Caco-2 (cell line): ENCODE data around the gene NTNG1. TPM values are rescaled to one million over a fixed set of nuclear protein-coding genes. Genes with fewer than 3 reads are reported as not detected.
"Not testable (repeated sequence)": the region's sequence is repeated elsewhere in the genome, so short reads cannot be mapped to it uniquely, and the experiment has no call there.

ENCODE experiments used
- BruUV-seq: library from RNA; stranded (reverse); fragments of 400-500 nt; replicated peaks from 2 replicates; lab custom pipeline; 2021; lab: Mats Ljungman, UMichigan
- CTCF ChIA-PET: fragments of 300-600 bp; sonication (Branson Sonifier 250); formaldehyde crosslinking; loops from one replicate; lab custom pipeline; 2022; ENCODE audit warnings: antibody characterized with exemption; lab: Charles Lee
- POLR2A ChIA-PET: fragments of 300-600 bp; sonication (Branson Sonifier 250); formaldehyde crosslinking; loops from one replicate; lab custom pipeline; 2022; ENCODE audit warnings: antibody characterized with exemption; lab: Charles Lee
- DNase-seq, 2 experiments: peaks; one replicate each; pipeline versions ENCODE4 v3.0.0 to v3.0.0-alpha.2; 2020 to 2022
- H3K27me3 ChIP-seq: replicated peaks from 2 replicates; pipeline ENCODE4 v1.6.0; 2011; ENCODE audit warnings: low read length; ENCODE audit not compliant: control insufficient read depth, insufficient read depth
- H3K36me3 ChIP-seq: 2 replicates; pipeline ENCODE4 v1.5.1; 2011; ENCODE audit warnings: low read length; ENCODE audit not compliant: control insufficient read depth, insufficient read depth
- H3K4me1 ChIP-seq: fragments of 250-450 bp; sonication (Bioruptor Pico); 2 replicates; pipeline ENCODE4 v1.5.1; 2020; ENCODE audit warnings: mild to moderate bottlenecking
- H3K4me3 ChIP-seq: 2 replicates; pipeline ENCODE4 v1.5.1; 2011; ENCODE audit warnings: low read depth, mild to moderate bottlenecking, control low read depth, low read length
- H3K9me3 ChIP-seq: fragments of 250-450 bp; sonication (Bioruptor Pico); 2 replicates; pipeline ENCODE4 v1.5.1; 2020; ENCODE audit warnings: mild to moderate bottlenecking, moderate library complexity
- H3K27ac Mint-ChIP-seq: one replicate; pipeline ENCODE4 v1.8.0; 2022; ENCODE audit warnings: mixed read lengths; ENCODE audit not compliant: unreplicated experiment
- H3K27me3 Mint-ChIP-seq: one replicate; pipeline ENCODE4 v1.8.0; 2022; ENCODE audit warnings: mixed read lengths; ENCODE audit not compliant: insufficient read depth, unreplicated experiment
- H3K36me3 Mint-ChIP-seq: one replicate; pipeline ENCODE4 v1.8.0; 2022; ENCODE audit warnings: mild to moderate bottlenecking, mixed read lengths; ENCODE audit not compliant: insufficient read depth, unreplicated experiment
- H3K4me1 Mint-ChIP-seq: one replicate; pipeline ENCODE4 v1.8.0; 2022; ENCODE audit warnings: low read depth, mixed read lengths; ENCODE audit not compliant: unreplicated experiment
- H3K4me3 Mint-ChIP-seq: one replicate; pipeline ENCODE4 v1.8.0; 2022; ENCODE audit warnings: mild to moderate bottlenecking, moderate library complexity, mixed read lengths; ENCODE audit not compliant: unreplicated experiment
- H3K9me3 Mint-ChIP-seq: one replicate; pipeline ENCODE4 v1.8.0; 2022; ENCODE audit warnings: mixed read lengths; ENCODE audit not compliant: unreplicated experiment
- intact Hi-C: fragments of 100-400 bp; cut with micrococcal nuclease; formaldehyde crosslinking; loops from one replicate; pipeline ENCODE4 v1.10.0; 2022; ENCODE audit not compliant: unreplicated experiment
- total RNA-seq: library from RNA; stranded (reverse); gene quantifications from 2 replicates; pipeline ENCODE4 v1.2.3, GENCODE V29; 2022
- TF ChIP-seq, protein P1 (sequence below), 2 experiments: fragments of 200-600 bp in 1 of 2; IDR thresholded peaks; 1 replicate in 1 of 2; 2 replicates in 1 of 2; pipeline versions ENCODE4 v1.5.1 to v1.8.0; 2011 to 2022; ENCODE audit warnings: antibody characterized with exemption in 1 of 2, control low read depth in 1 of 2, inconsistent platforms in 1 of 2, low read depth in 1 of 2, low read length in 1 of 2, mild to moderate bottlenecking in 1 of 2, moderate library complexity in 1 of 2; ENCODE audit not compliant: insufficient read depth in 1 of 2, severe bottlenecking in 1 of 2, unreplicated experiment in 1 of 2

NTNG1 gene
- total RNA-seq, 1 experiment from 2014 or later = not detected

GRCh38 chr1:107162745-107163144 lies 21.9 kb downstream of the NTNG1 start:
- no peaks in the 10 kb centered on the region for H3K27me3 ChIP-seq
- no peak overlapping the region for H3K4me3 Mint-ChIP-seq
- no peak overlapping the region for H3K27ac Mint-ChIP-seq
- POLR2A ChIA-PET = no interaction called here
- no peaks in the 10 kb centered on the region for H3K9me3 ChIP-seq
- H3K36me3 ChIP-seq = no peaks in the 10 kb centered on the region
- DNase-seq = no peak
- no peaks in the 10 kb centered on the region for H3K4me1 Mint-ChIP-seq
- intact Hi-C loops = no loop called here
- CTCF ChIA-PET = no interaction called here
- no peaks in the 10 kb centered on the region for H3K4me1 ChIP-seq
- TF ChIP-seq, protein P1, sequence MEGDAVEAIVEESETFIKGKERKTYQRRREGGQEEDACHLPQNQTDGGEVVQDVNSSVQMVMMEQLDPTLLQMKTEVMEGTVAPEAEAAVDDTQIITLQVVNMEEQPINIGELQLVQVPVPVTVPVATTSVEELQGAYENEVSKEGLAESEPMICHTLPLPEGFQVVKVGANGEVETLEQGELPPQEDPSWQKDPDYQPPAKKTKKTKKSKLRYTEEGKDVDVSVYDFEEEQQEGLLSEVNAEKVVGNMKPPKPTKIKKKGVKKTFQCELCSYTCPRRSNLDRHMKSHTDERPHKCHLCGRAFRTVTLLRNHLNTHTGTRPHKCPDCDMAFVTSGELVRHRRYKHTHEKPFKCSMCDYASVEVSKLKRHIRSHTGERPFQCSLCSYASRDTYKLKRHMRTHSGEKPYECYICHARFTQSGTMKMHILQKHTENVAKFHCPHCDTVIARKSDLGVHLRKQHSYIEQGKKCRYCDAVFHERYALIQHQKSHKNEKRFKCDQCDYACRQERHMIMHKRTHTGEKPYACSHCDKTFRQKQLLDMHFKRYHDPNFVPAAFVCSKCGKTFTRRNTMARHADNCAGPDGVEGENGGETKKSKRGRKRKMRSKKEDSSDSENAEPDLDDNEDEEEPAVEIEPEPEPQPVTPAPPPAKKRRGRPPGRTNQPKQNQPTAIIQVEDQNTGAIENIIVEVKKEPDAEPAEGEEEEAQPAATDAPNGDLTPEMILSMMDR (IDR thresholded peaks at IDR 0.05; ENCODE audit: insufficient read depth in 1 of 2, low read depth in 1 of 2, low read length in 1 of 2, severe bottlenecking in 1 of 2, unreplicated experiment in 1 of 2) = no peak
- H3K36me3 Mint-ChIP-seq = no peaks in the 10 kb centered on the region
- no TSS peak for BruUV-seq
- peaks cover 7% of the 10 kb centered on the region for H3K27me3 Mint-ChIP-seq
- H3K4me3 ChIP-seq = no peak overlapping the region
- H3K9me3 Mint-ChIP-seq = peaks cover 8% of the 10 kb centered on the region

DNA sequence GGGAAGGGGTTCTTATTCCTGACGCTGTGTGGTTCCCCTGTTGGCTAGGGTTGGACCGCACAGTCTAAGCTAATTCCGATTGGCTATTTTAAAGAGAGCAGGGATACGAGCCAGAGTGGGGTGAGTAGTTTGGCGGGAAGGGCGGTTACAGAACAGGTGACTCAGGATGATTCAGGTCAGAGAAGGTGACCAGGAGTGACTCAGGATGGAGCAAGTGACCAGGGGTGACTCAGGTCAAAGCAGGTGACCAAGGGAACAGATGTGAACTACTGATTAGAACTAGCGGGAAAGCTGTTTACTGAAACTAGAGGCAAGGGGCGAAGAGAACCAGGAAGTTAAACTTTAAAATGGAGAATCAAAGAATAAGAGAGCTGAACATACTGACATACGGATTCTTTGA lies 24.1 kb downstream of the NTNG1 start:
- H3K9me3 Mint-ChIP-seq, H3K27me3 Mint-ChIP-seq, DNase-seq, BruUV-seq, H3K4me3 Mint-ChIP-seq, H3K4me3 ChIP-seq, CTCF ChIA-PET, H3K36me3 Mint-ChIP-seq, H3K36me3 ChIP-seq, H3K27me3 ChIP-seq, intact Hi-C loops, H3K27ac Mint-ChIP-seq, H3K9me3 ChIP-seq, H3K4me1 ChIP-seq, H3K4me1 Mint-ChIP-seq, POLR2A ChIA-PET: not testable (repeated sequence)

DNA sequence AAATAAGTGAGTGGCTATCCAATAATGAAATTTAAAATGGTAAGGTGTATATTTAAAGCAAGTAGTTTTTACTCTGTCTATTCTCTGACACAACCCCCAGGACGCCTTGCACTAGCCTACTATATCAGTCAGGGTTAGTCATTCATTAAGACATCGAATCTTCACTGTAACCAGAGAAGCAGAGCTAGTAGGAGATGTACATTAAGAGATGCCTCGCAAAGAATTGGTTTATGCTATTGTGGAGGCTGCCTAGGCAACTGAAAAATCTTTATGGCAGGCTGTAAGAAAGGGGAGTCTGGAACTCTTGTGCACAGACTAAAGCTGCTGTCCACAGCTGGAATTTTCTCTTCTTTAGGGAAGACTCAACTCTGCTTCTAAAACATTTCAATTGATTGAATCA lies 28.8 kb downstream of the NTNG1 start:
- DNase-seq = no peak
- POLR2A ChIA-PET = no interaction called here
- Mint-ChIP-seq H3K27me3 (no peaks in the 10 kb centered on the region), H3K9me3 (peaks cover 7% of the 10 kb centered on the region), H3K27ac (no peak overlapping the region), H3K36me3 (no peaks in the 10 kb centered on the region), H3K4me3 (no peak overlapping the region), H3K4me1 (no peaks in the 10 kb centered on the region)
- H3K4me1 ChIP-seq = no peaks in the 10 kb centered on the region
- no peaks in the 10 kb centered on the region for H3K36me3 ChIP-seq
- TF ChIP-seq, protein P1 (IDR thresholded peaks at IDR 0.05; ENCODE audit: insufficient read depth in 1 of 2, low read depth in 1 of 2, low read length in 1 of 2, severe bottlenecking in 1 of 2, unreplicated experiment in 1 of 2) = no peak
- intact Hi-C loops = no loop called here
- no TSS peak for BruUV-seq
- H3K4me3 ChIP-seq = no peak overlapping the region
- CTCF ChIA-PET = no interaction called here
- H3K27me3 ChIP-seq = no peaks in the 10 kb centered on the region
- H3K9me3 ChIP-seq = no peaks in the 10 kb centered on the region

DNA sequence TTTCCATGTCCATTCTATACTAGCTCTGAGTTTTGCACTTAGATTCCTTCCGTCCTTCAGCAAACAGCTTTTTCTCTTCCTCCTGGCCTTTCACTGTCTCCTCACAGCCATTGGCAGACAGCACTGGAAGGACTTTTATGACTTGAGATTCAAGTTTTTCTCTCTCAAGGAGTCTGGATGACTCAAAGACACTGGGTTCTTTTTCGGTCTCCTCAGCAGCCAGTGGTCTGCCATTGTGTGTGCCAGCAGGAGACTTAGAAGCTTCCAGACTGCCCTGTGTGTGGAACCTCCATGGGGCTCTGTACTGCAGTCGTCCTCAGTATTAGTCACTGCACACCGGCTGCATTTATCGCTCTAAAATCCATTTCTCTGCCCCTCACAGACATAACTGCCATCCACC lies 30.5 kb downstream of the NTNG1 start:
- DNase-seq = no peak
- H3K9me3 ChIP-seq = no peaks in the 10 kb centered on the region
- TF ChIP-seq, protein P1 (IDR thresholded peaks at IDR 0.05; ENCODE audit: insufficient read depth in 1 of 2, low read depth in 1 of 2, low read length in 1 of 2, severe bottlenecking in 1 of 2, unreplicated experiment in 1 of 2) = no peak
- no peaks in the 10 kb centered on the region for H3K9me3 Mint-ChIP-seq
- H3K4me3 ChIP-seq = no peak overlapping the region
- BruUV-seq = no TSS peak
- H3K4me1 ChIP-seq = no peaks in the 10 kb centered on the region
- CTCF ChIA-PET = no interaction called here
- no peak overlapping the region for H3K27ac Mint-ChIP-seq
- H3K4me3 Mint-ChIP-seq = no peak overlapping the region
- no peaks in the 10 kb centered on the region for H3K27me3 Mint-ChIP-seq
- H3K36me3 ChIP-seq = no peaks in the 10 kb centered on the region
- no peaks in the 10 kb centered on the region for H3K36me3 Mint-ChIP-seq
- H3K4me1 Mint-ChIP-seq = no peaks in the 10 kb centered on the region
- POLR2A ChIA-PET = no interaction called here
- H3K27me3 ChIP-seq = no peaks in the 10 kb centered on the region
- intact Hi-C loops = no loop called here
